ENCODE measurements around the gene IGFBP6. TPM values are rescaled to one million over a fixed set of nuclear protein-coding genes. Genes with fewer than 3 reads are reported as not detected.

Gene IGFBP6
- total RNA-seq, result 100 to 1,000 TPM; 169 to 708 (median 284) TPM

GRCh38 chr12:53097564-53098353, at the start of gene IGFBP6:
IGFBP6 (plus strand) TSS chr12:53097667; CDS start chr12:53097718, 51 bp downstream.
- peak in 1 of 2 donors; percentile 45 for DNase-seq (ENCODE audit: low spot score in 2 of 2)
- intact Hi-C loops (cut with DNase I; ENCODE audit: low total_unique reads), result no loop called here

GRCh38 chr12:53048033-53048779, 49.3 kb upstream of the IGFBP6 start:
- TF ChIP-seq POLR2A (IDR thresholded peaks at IDR 0.05) (no peak), POLR2AphosphoS5 (IDR thresholded peaks at IDR 0.05) (peak in 2 of 3 donors; percentile 24 to 45), CTCF (IDR thresholded peaks at IDR 0.05) (peak in 1 of 3 donors; percentile 13)
- Histone ChIP-seq H3K4me3 (peak overlapping the region; percentile 68 to 80 (median 78)), H3K4me1 (peaks cover 6 to 57% of the 10 kb centered on the region in 2 donors), H3K9me3 (no peaks in the 10 kb centered on the region), H3K27ac (peak overlapping the region; percentile 97 to 99), H3K27me3 (no peaks in the 10 kb centered on the region), H3K36me3 (no peaks in the 10 kb centered on the region)
- intact Hi-C loops (cut with DNase I; ENCODE audit: low total_unique reads), result no loop called here
- peak; percentile 82 to 83 for DNase-seq (ENCODE audit: low spot score in 2 of 2)

More at GRCh38 chr12:53097564-53098353, at the start of gene IGFBP6:
- Histone ChIP-seq H3K4me1 (peaks cover 0 to 6% of the 10 kb centered on the region in 2 donors), H3K27me3 (no peaks in the 10 kb centered on the region), H3K4me3 (peak within 1 kb of the TSS; percentile 57 to 89 (median 69)), H3K27ac (peak within 1 kb of the TSS; percentile 83 to 96), H3K9me3 (no peaks in the 10 kb centered on the region), H3K36me3 (no peaks in the 10 kb centered on the region)
- no peak for TF ChIP-seq POLR2A (IDR thresholded peaks at IDR 0.05)
- TF ChIP-seq POLR2AphosphoS5 (IDR thresholded peaks at IDR 0.05), result peak in 1 of 3 donors; percentile 18
- TF ChIP-seq CTCF (IDR thresholded peaks at IDR 0.05), result peak in 1 of 3 donors; percentile 22

- Histone ChIP-seq H3K9me3 (no peaks in the 10 kb centered on the region), H3K4me1 (peaks cover 13 to 60% of the 10 kb centered on the region in 2 donors), H3K27me3 (no peaks in the 10 kb centered on the region), H3K36me3 (no peaks in the 10 kb centered on the region), H3K4me3 (peak overlapping the region; percentile 68 to 80 (median 78)), H3K27ac (peak overlapping the region; percentile 97 to 99)
- peak in 1 of 2 donors; percentile 39 for DNase-seq (ENCODE audit: low spot score in 2 of 2)
- intact Hi-C loops (cut with DNase I; ENCODE audit: low total_unique reads), result no loop called here
- peak in 1 of 3 donors; percentile 47 for TF ChIP-seq POLR2AphosphoS5 (IDR thresholded peaks at IDR 0.05)
- TF ChIP-seq CTCF (IDR thresholded peaks at IDR 0.05), result no peak
Observed at GRCh38 chr12:53048780-53049401, 48.6 kb upstream of the IGFBP6 start.

GRCh38 chr12:53049571-53050318, 47.7 kb upstream of the IGFBP6 start, which contains the start of gene TNS2:
TNS2 (plus strand) TSS chr12:53050065; CDS start chr12:53050186, 121 bp downstream.
- peaks cover 17 to 52% of the 10 kb centered on the region in 2 donors for H3K4me1 ChIP-seq

More at GRCh38 chr12:53049571-53050318, 47.7 kb upstream of the IGFBP6 start, which contains the start of gene TNS2:
- H3K36me3 ChIP-seq, result no peaks in the 10 kb centered on the region
- peak within 1 kb of the TSS; percentile 97 to 99 for H3K27ac ChIP-seq
- no peaks in the 10 kb centered on the region for H3K9me3 ChIP-seq
- H3K4me3 ChIP-seq, result peak within 1 kb of the TSS; percentile 68 to 80 (median 78)
- DNase-seq (ENCODE audit: low spot score in 2 of 2), result peak; percentile 65 to 69
- intact Hi-C loops (cut with DNase I; ENCODE audit: low total_unique reads), result no loop called here
- peak; percentile 70 for TF ChIP-seq POLR2A (IDR thresholded peaks at IDR 0.05)
- TF ChIP-seq CTCF (IDR thresholded peaks at IDR 0.05), result no peak
- peak; percentile 34 to 86 (median 75) for TF ChIP-seq POLR2AphosphoS5 (IDR thresholded peaks at IDR 0.05)
- H3K27me3 ChIP-seq, result no peaks in the 10 kb centered on the region

All from breast epithelium (tissue), 4 donors.